Measurements from ENCODE around the gene MPO. TPM values are rescaled to one million over a fixed set of nuclear protein-coding genes. Genes with fewer than 3 reads are reported as not detected.

Gene MPO
- total and polyA plus RNA-seq, 2 donors (not counting 3 experiments of a cell fraction or from before 2014, with no cell fraction given), result not detected

DNA sequence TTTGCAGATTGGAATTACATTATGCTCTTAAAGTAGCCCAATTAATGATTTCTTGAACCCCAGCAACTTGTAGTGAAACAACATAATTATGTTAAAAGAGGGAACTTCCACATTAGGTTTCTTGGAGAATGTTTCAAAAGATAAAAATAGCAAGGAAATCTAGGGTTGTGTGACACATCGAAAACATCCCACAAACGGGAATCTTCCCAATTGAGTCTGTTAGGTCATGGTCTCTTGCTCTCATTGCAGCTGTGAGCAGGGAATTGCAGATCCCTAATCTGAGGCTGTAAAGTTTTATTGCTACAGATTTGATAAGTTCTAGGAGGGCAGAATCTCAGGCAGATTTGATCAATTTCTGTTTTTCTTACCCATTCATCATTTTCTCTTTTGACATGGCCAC lies 49.1 kb downstream of the MPO start:
- no peak for FAIRE-seq
- intact Hi-C loops (cut with micrococcal nuclease), result no loop called here
- Histone ChIP-seq H4K20me1 (replicated peaks; ENCODE audit: control insufficient read depth, extremely low read depth, insufficient read depth, low read length) (no peaks in the 10 kb centered on the region), H3K36me3 (ENCODE audit: control insufficient read depth in 2 of 2, extremely low read depth in 1 of 2, insufficient read depth in 2 of 2, low read length in 2 of 2) (no peaks in the 10 kb centered on the region), H3K27me3 (ENCODE audit: control insufficient read depth in 2 of 2, insufficient read depth in 2 of 2, low read length in 2 of 2) (peaks cover 8 to 16% of the 10 kb centered on the region in 2 experiments), H3K9me1 (replicated peaks; ENCODE audit: control insufficient read depth, extremely low read depth, insufficient read depth, low read length) (no peaks in the 10 kb centered on the region), H3K4me2 (ENCODE audit: insufficient read depth, low read length) (no peak overlapping the region), H3K9ac (replicated peaks; ENCODE audit: extremely low read depth, insufficient read depth, low read length) (no peak overlapping the region), H3K9me3 (replicated peaks; ENCODE audit: control insufficient read depth, insufficient read depth, low read length) (no peaks in the 10 kb centered on the region), H2AFZ (ENCODE audit: low read depth, low read length) (no peak overlapping the region), H3K79me2 (ENCODE audit: control insufficient read depth, insufficient read depth, low read length) (no peaks in the 10 kb centered on the region), H3K4me3 (replicated peaks in 1 of 3; ENCODE audit: insufficient read depth in 1 of 3, low read depth in 1 of 3, low read length in 3 of 3) (no peak overlapping the region), H3K4me1 (ENCODE audit: control insufficient read depth, extremely low read depth, insufficient read depth, low read length) (no peaks in the 10 kb centered on the region), H3K27ac (ENCODE audit: insufficient read depth, low read depth, low read length) (no peak overlapping the region)
- POLR2A ChIA-PET, result no interaction called here
- BruUV-seq (replicated peaks), result no TSS peak
- no peak for DNase-seq (ENCODE audit: low read depth, low spot score)
- CTCF ChIA-PET, result interaction anchor here (1.5 to 3.3 kb wide), 3 partner anchors 10 to 18 kb away, joined by 5 to 12 read pairs (median 8); no protein-coding TSS in a partner anchor
- dilution Hi-C loops (cut with MboI; ENCODE audit: extremely low pct_ligation_motif_present, low sequenced_read_pairs), result no loop called here
- TF ChIP-seq, protein P1, sequence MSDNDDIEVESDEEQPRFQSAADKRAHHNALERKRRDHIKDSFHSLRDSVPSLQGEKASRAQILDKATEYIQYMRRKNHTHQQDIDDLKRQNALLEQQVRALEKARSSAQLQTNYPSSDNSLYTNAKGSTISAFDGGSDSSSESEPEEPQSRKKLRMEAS (IDR thresholded peaks at IDR 0.05; ENCODE audit: insufficient read depth, insufficient read length), result no peak
- no peak for TF ChIP-seq GATA2 (IDR thresholded peaks at IDR 0.05; ENCODE audit: insufficient read depth, insufficient read length, low read depth, low read length)
- TF ChIP-seq MYC (IDR thresholded peaks at IDR 0.05; ENCODE audit: low read depth, low read length), result no peak
- TF ChIP-seq POLR2A (IDR thresholded peaks at IDR 0.05; ENCODE audit: low read depth, low read length), result no peak
- TF ChIP-seq CTCF (IDR thresholded peaks at IDR 0.05; ENCODE audit: extremely low read depth in 1 of 2, insufficient read depth in 1 of 2, low read depth in 1 of 2, low read length in 2 of 2), result no peak
- TF ChIP-seq EZH2 (IDR thresholded peaks at IDR 0.05; ENCODE audit: borderline replicate concordance, low read depth, low read length, severe bottlenecking), result no peak
- no peak for TF ChIP-seq JUN (IDR thresholded peaks at IDR 0.05; ENCODE audit: borderline replicate concordance, insufficient read depth, insufficient read length, low read depth)
- no peak for TF ChIP-seq FOS (IDR thresholded peaks at IDR 0.05; ENCODE audit: borderline replicate concordance, insufficient read depth, low read length)
- no peak for TF ChIP-seq POLR2AphosphoS5 (IDR thresholded peaks at IDR 0.05; ENCODE audit: insufficient read depth, low read depth, low read length)

All from endothelial cell of umbilical vein (primary cell).